NCI-H345 treated with DMSO at 0.1 percent for 48 hours (cell line): ENCODE measurements around the gene SYT10.
"Not testable (repeated sequence)": the region's sequence is repeated elsewhere in the genome, so short reads cannot be mapped to it uniquely, and the experiment has no call there.

Experiments used
- DNase-seq: peaks from one replicate; lab custom pipeline; 2025; ENCODE audit not compliant: unreplicated experiment; lab: John Stamatoyannopoulos, UW

SYT10 gene

DNA sequence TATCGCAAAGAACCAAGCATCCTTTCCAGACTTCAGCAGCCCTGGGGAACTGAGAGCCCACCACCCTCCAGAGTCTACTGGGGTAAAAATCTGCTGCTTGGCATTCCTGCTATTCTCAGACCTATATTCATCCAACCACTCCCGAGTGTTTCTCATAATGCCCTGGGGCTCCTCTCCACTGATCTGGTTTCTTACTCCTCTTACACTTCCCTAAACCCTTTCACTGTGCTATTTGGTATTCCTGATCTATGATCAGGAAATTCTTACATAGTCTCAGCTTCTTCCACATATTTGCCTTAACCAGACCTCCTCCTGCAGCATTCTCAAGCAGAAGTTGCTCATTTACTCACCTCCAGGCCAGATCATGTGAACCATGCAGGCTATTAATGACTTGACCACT lies 82.4 kb downstream of the SYT10 start:
- no peak for DNase-seq

DNA sequence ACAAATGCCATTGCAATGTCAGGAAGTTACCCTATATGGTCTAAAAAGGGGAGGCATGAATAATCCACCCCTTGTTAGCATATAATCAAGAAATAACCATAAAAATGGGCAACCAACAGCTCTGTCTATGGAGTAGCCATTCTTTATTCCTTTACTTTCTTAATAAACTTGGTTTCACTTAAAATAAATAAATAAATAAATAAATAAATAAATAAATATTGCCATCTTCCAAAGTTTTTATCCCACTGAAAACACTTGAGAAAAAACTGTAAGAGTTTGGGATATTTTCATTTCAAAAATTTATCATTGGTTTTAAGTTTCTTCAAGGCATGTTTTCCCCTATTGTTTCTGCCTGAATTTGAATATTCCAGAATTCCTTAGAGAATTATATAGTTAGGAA lies 89.8 kb downstream of the SYT10 start:
- DNase-seq = no peak

DNA sequence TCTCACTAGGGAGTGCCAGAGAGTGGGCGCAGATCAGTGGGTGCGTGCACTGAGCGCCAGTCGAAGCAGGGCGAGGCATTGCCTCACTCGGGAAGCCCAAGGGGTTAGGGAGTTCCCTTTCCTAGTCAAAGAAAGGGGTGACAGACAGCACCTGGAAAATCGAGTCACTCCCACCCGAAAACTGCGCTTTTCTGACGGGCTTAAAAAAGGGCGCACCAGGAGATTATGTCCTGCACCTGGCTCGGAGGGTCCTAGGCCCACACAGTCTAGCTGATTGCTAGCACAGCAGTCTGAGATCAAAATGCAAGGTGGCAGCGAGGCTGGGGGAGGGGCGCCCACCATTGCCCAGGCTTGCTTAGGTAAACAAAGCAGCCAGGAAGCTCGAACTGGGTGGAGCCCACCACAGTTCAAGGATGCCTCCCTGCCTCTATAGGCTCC lies 107.6 kb downstream of the SYT10 start:
- DNase-seq = not testable (repeated sequence)

DNA sequence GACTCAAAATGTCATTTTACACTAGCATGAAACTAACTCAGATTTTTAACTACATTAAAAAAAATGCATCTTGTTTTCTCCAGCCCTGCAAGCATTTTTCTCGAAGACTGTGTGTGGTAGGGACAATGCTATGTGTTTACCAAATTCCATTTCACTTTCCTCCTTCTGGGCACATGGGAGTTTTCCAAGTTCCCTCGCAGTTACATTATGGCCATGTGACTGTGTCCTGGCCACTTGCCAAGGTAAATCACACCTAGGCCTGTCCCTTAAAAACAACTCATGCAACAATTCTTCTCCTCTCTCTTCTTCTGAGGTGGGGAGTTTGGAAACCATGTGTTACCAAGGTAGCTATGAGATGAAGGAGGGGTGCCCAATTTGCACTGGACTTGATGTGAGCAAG lies 108.7 kb downstream of the SYT10 start:
- DNase-seq = no peak
